OCI-LY1 (cell line): Measurements from ENCODE around the gene MEPCE.

Experiments
- H2AFZ ChIP-seq: fragments of 200-600 bp; sonication (generic), shearing (Covaris generic); 2 replicates; pipeline ENCODE4 v1.6.0; 2014; ENCODE audit warnings: antibody characterized with exemption, mild to moderate bottlenecking, low read length
- H3F3A ChIP-seq: fragments of 200-600 bp; sonication (generic), shearing (Covaris generic); 2 replicates; pipeline ENCODE4 v1.6.0; 2014; ENCODE audit warnings: mild to moderate bottlenecking, antibody characterized with exemption, low read length, moderate library complexity; ENCODE audit not compliant: insufficient read depth
- H3K27ac ChIP-seq: fragments of 200-600 bp; sonication (generic); 2 replicates; pipeline ENCODE4 v1.5.1; 2014; ENCODE audit warnings: low read length, mixed run types, mild to moderate bottlenecking, low read depth; ENCODE audit not compliant: poor library complexity, severe bottlenecking
- H3K27me3 ChIP-seq: fragments of 200-600 bp; sonication (generic); 2 replicates; pipeline ENCODE4 v1.6.0; 2014; ENCODE audit warnings: antibody characterized with exemption, mild to moderate bottlenecking, low read length, moderate library complexity; ENCODE audit not compliant: insufficient read depth
- H3K36me3 ChIP-seq: fragments of 200-600 bp; sonication (generic); 2 replicates; pipeline ENCODE4 v1.6.1; 2014; ENCODE audit warnings: mild to moderate bottlenecking, antibody characterized with exemption, low read length, moderate library complexity, mixed read lengths; ENCODE audit not compliant: insufficient read depth
- H3K4me1 ChIP-seq: fragments of 200-600 bp; sonication (generic); 2 replicates; pipeline ENCODE4 v1.5.1; 2014; ENCODE audit warnings: mild to moderate bottlenecking, low read length, moderate library complexity; ENCODE audit not compliant: insufficient read depth, severe bottlenecking
- H3K4me2 ChIP-seq: fragments of 200-600 bp; sonication (generic), shearing (Covaris generic); 2 replicates; pipeline ENCODE4 v1.6.1; 2014; ENCODE audit warnings: low read length
- H3K4me3 ChIP-seq: fragments of 200-600 bp; sonication (generic); 2 replicates; pipeline ENCODE4 v1.5.1; 2014; ENCODE audit warnings: low read length, low read depth, mild to moderate bottlenecking, mixed read lengths; ENCODE audit not compliant: poor library complexity, severe bottlenecking
- H3K79me2 ChIP-seq: fragments of 200-600 bp; shearing (Covaris generic); 2 replicates; pipeline ENCODE4 v1.6.1; 2016; ENCODE audit warnings: mixed run types, low read length, mixed read lengths; ENCODE audit not compliant: insufficient read depth
- H3K9ac ChIP-seq: fragments of 200-600 bp; sonication (generic), shearing (Covaris generic); 2 replicates; pipeline ENCODE4 v1.6.1; 2014; ENCODE audit warnings: mild to moderate bottlenecking, low read length, mixed read lengths
- H3K9me2 ChIP-seq: fragments of 200-600 bp; sonication (generic), shearing (Covaris generic); 2 replicates; pipeline ENCODE4 v1.6.1; 2014; ENCODE audit warnings: low read depth, mild to moderate bottlenecking, low read length, mixed read lengths
- H3K9me3 ChIP-seq: fragments of 200-600 bp; shearing (Covaris generic); 2 replicates; pipeline ENCODE4 v1.6.1; 2014; ENCODE audit warnings: low read length, mixed read lengths
- H4K20me1 ChIP-seq: fragments of 200-600 bp; sonication (generic), shearing (Covaris generic); 2 replicates; pipeline ENCODE4 v1.6.0; 2016; ENCODE audit warnings: mild to moderate bottlenecking, low read length; ENCODE audit not compliant: insufficient read depth
- EZH2 ChIP-seq: fragments of 200-600 bp; sonication (generic), shearing (Covaris generic); IDR thresholded peaks from 2 replicates; pipeline ENCODE4 v1.8.0; 2017; ENCODE audit warnings: borderline replicate concordance, mixed run types, mild to moderate bottlenecking, antibody characterized with exemption, low read length, moderate library complexity, mixed read lengths
- TF ChIP-seq, protein P1 (sequence below): fragments of 200-600 bp; sonication (generic), shearing (Covaris generic); IDR thresholded peaks from 2 replicates; pipeline ENCODE4 v1.5.1; 2017; ENCODE audit warnings: mild to moderate bottlenecking, antibody characterized with exemption, low read length, moderate library complexity, mixed read lengths

MEPCE gene

DNA sequence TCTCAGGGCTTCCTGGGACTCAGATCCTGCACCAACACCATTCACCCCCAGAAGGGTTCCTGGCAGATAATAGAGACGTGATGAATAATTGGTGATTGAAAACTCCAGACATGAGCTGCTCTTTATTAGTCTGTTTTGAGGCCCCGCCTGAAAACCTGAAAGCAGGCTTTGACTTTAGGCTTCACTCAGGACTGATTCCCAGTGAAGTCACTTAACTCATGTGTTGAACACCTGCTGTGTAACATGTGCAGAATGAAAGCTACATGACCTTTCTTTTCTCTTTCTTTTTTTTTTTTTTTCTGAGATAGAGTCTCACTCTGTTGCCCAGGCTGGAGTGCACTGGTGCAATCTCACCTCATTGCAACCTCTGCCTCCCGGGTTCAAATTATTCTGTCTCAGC lies 25.6 kb downstream of the MEPCE start:
- Histone ChIP-seq H3K27me3 (peaks cover 3% of the 10 kb centered on the region; the same call in 1 of the 2 replicates), H2AFZ (no peak overlapping the region), H3K9me2 (no peaks in the 10 kb centered on the region), H3K36me3 (no peaks in the 10 kb centered on the region), H3K9ac (no peak overlapping the region), H3K27ac (no peak overlapping the region), H3K9me3 (no peaks in the 10 kb centered on the region), H3K4me2 (no peak overlapping the region), H4K20me1 (no peaks in the 10 kb centered on the region), H3K79me2 (no peaks in the 10 kb centered on the region), H3K4me1 (peaks cover 5% of the 10 kb centered on the region), H3F3A (no peaks in the 10 kb centered on the region), H3K4me3 (no peak overlapping the region)
- TF ChIP-seq, protein P1, sequence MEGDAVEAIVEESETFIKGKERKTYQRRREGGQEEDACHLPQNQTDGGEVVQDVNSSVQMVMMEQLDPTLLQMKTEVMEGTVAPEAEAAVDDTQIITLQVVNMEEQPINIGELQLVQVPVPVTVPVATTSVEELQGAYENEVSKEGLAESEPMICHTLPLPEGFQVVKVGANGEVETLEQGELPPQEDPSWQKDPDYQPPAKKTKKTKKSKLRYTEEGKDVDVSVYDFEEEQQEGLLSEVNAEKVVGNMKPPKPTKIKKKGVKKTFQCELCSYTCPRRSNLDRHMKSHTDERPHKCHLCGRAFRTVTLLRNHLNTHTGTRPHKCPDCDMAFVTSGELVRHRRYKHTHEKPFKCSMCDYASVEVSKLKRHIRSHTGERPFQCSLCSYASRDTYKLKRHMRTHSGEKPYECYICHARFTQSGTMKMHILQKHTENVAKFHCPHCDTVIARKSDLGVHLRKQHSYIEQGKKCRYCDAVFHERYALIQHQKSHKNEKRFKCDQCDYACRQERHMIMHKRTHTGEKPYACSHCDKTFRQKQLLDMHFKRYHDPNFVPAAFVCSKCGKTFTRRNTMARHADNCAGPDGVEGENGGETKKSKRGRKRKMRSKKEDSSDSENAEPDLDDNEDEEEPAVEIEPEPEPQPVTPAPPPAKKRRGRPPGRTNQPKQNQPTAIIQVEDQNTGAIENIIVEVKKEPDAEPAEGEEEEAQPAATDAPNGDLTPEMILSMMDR: no peak
- TF ChIP-seq EZH2: no peak

DNA sequence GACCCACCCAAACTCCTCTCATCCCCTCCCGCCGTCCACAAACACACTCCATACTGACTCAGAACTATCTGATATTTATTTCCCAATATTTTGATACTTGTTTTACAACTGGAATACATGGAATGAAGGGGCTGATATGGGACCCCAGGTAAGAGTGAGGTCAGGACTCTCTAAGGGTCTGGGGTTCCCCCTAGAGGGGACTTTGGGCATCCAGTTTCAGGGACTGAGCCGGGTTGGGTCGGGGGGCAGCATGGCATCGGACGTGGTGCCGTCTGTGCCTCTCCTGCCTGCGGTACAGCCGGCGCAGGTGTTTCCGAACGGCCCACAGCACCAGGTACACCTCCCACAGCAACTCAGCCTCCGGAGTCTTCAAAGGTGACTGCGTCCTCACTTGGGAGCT lies 26.9 kb downstream of the MEPCE start:
- H3K9me2 ChIP-seq: no peaks in the 10 kb centered on the region
- H3K27me3 ChIP-seq: peaks cover 3% of the 10 kb centered on the region; the same call in 1 of the 2 replicates
- H4K20me1 ChIP-seq: no peaks in the 10 kb centered on the region
- H3K9me3 ChIP-seq: no peaks in the 10 kb centered on the region
- H3F3A ChIP-seq: no peaks in the 10 kb centered on the region
- H3K4me3 ChIP-seq: no peak overlapping the region
- H3K27ac ChIP-seq: no peak overlapping the region
- H3K9ac ChIP-seq: no peak overlapping the region
- H3K4me2 ChIP-seq: no peak overlapping the region
- no peaks in the 10 kb centered on the region for H3K36me3 ChIP-seq
- H3K79me2 ChIP-seq: no peaks in the 10 kb centered on the region
- H3K4me1 ChIP-seq: no peaks in the 10 kb centered on the region
- TF ChIP-seq, protein P1: peak; percentile 18; the same call in 1 of the 2 replicates
- no peak for TF ChIP-seq EZH2
- H2AFZ ChIP-seq: no peak overlapping the region

DNA sequence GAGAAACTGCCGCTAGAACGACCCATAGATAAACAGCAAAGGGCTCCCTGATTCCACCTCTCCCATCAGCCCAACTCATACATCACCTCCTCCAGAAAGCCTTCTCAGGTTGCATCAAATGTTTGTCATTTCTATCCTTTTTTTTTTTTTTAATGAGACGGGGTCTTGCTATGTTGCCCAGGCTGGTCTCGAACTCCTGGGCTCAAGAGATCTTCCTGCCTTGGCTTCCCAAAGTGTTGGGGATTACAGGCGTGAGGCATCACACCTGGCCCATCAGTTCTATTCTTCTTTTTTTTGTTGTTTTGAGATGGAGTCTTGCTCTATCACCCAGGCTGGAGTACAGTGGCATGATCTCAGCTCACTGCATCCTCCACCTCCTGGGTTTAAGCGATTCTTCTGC lies 27.4 kb downstream of the MEPCE start:
- no peak overlapping the region for H3K4me2 ChIP-seq
- H3F3A ChIP-seq: no peaks in the 10 kb centered on the region
- no peak overlapping the region for H2AFZ ChIP-seq
- no peaks in the 10 kb centered on the region for H3K9me2 ChIP-seq
- no peaks in the 10 kb centered on the region for H4K20me1 ChIP-seq
- H3K27me3 ChIP-seq: peaks cover 3% of the 10 kb centered on the region; the same call in 1 of the 2 replicates
- no peaks in the 10 kb centered on the region for H3K4me1 ChIP-seq
- no peak overlapping the region for H3K4me3 ChIP-seq
- H3K27ac ChIP-seq: no peak overlapping the region
- H3K79me2 ChIP-seq: no peaks in the 10 kb centered on the region
- no peak for TF ChIP-seq EZH2
- TF ChIP-seq, protein P1: no peak
- no peaks in the 10 kb centered on the region for H3K9me3 ChIP-seq
- H3K9ac ChIP-seq: no peak overlapping the region
- H3K36me3 ChIP-seq: no peaks in the 10 kb centered on the region
